Sigmoid colon (tissue), 7 donors: ENCODE measurements around the gene TAAR5. TPM values are rescaled to one million over a fixed set of nuclear protein-coding genes. Genes with fewer than 3 reads are reported as not detected.
"Not testable (repeated sequence)": the region's sequence is repeated elsewhere in the genome, so short reads cannot be mapped to it uniquely, and the experiment has no call there.

ENCODE experiments used
- DNase-seq: peaks from one replicate; pipeline ENCODE4 v3.0.0-alpha.2; 2019
- H3K27ac ChIP-seq, 4 donors: fragments of 200-600 bp; sonication (generic); one replicate each; pipeline ENCODE4 v1.5.1; 2016 to 2019; ENCODE audit warnings: mild to moderate bottlenecking in 1 of 4
- H3K27me3 ChIP-seq, 3 donors: fragments of 200-600 bp; sonication (generic); one replicate each; pipeline ENCODE4 v1.5.1; 2019; ENCODE audit warnings: mild to moderate bottlenecking in 1 of 3
- H3K36me3 ChIP-seq, 4 donors: fragments of 200-600 bp; sonication (generic); one replicate each; pipeline ENCODE4 v1.5.1; 2016 to 2019
- H3K4me1 ChIP-seq, 4 donors: fragments of 200-600 bp; sonication (generic); one replicate each; pipeline ENCODE4 v1.5.1; 2017 to 2019
- H3K4me3 ChIP-seq, 4 donors: fragments of 200-600 bp; sonication (generic); one replicate each; pipeline ENCODE4 v1.5.1; 2017 to 2019; ENCODE audit warnings: mild to moderate bottlenecking in 2 of 4, moderate library complexity in 1 of 4
- H3K9me3 ChIP-seq, 4 donors: fragments of 200-600 bp in 3 of 4; sonication (generic) in 3 of 4; one replicate each; pipeline versions ENCODE4 v1.5.1 to v1.6.1; 2013 to 2019
- EP300 ChIP-seq, 4 donors: sonication (generic); formaldehyde crosslinking; IDR thresholded peaks; one replicate each; pipeline ENCODE4 v1.6.1; 2017; ENCODE audit warnings: antibody characterized with exemption in 4 of 4
- POLR2A ChIP-seq, 2 donors: fragments of 450-650 bp; IDR thresholded peaks; one replicate each; pipeline ENCODE4 v1.6.1; 2016; ENCODE audit warnings: antibody characterized with exemption in 2 of 2, mild to moderate bottlenecking in 2 of 2, moderate library complexity in 2 of 2
- POLR2AphosphoS5 ChIP-seq, 4 donors: sonication (generic); formaldehyde crosslinking; IDR thresholded peaks; one replicate each; pipeline ENCODE4 v1.6.1; 2017; ENCODE audit warnings: antibody characterized with exemption in 4 of 4
- WGBS, 2 donors: extraction: QIAGEN DNeasy Blood & Tissue Kit; methylation state at CpG; one replicate each; pipeline ENCODE4 v1.1.7; 2013; 5-methylcytosine and 5-hydroxymethylcytosine counted together
- intact Hi-C: fragments of 100-400 bp; cut with DNase I; formaldehyde crosslinking; loops from one replicate; pipeline ENCODE4 v1.15.1; 2023
- polyA plus RNA-seq, 3 donors: library from polyadenylated mRNA; stranded (reverse); fragments of 200-250 nt; gene quantifications; one replicate each; pipeline ENCODE4 v1.2.3, GENCODE V29; 2013
- total RNA-seq, 4 donors: library from RNA; depleted of rRNA; stranded (reverse); fragments of >200 nt; gene quantifications; one replicate each; pipeline ENCODE4 v1.1.0, GENCODE V29; 2016
- TF ChIP-seq, protein P1 (sequence below), 4 experiments: fragments of 450-650 bp in 3 of 4; fragments of 200-600 bp in 1 of 4; IDR thresholded peaks; one replicate each; pipeline ENCODE4 v1.5.1; 2016 to 2019; ENCODE audit warnings: antibody characterized with exemption in 4 of 4, mild to moderate bottlenecking in 3 of 4, moderate library complexity in 2 of 4
- donor health status: healthy with polysubstance abuse.
- donor health status: Bipolar disorder and iron deficiency.
- donor health status: healthy.

The TAAR5 gene
- total and polyA plus RNA-seq, 7 donors = 0.60 TPM; not detected in 6

DNA sequence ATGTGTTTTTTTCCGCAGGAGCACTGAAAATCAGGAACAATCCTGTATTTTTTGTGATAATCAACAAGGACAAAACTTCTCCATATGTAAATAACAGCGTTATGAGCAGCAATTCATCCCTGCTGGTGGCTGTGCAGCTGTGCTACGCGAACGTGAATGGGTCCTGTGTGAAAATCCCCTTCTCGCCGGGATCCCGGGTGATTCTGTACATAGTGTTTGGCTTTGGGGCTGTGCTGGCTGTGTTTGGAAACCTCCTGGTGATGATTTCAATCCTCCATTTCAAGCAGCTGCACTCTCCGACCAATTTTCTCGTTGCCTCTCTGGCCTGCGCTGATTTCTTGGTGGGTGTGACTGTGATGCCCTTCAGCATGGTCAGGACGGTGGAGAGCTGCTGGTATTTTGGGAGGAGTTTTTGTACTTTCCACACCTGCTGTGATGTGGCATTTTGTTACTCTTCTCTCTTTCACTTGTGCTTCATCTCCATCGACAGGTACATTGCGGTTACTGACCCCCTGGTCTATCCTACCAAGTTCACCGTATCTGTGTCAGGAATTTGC lies 19.2 kb downstream of the TAAR5 start, which contains the start of gene TAAR6:
Gene TAAR6, plus strand, starts transcription at position 102 of the 557 bp plus-strand sequence. Its CDS starts 0 bp downstream, at position 102.
- no peak within 1 kb of the TSS for H3K4me3 ChIP-seq
- H3K36me3 ChIP-seq = no peaks in the 10 kb centered on the region
- TF ChIP-seq EP300 (IDR thresholded peaks at IDR 0.05) (no peak), POLR2A (IDR thresholded peaks at IDR 0.05) (no peak), POLR2AphosphoS5 (IDR thresholded peaks at IDR 0.05) (no peak)
- TF ChIP-seq, protein P1, sequence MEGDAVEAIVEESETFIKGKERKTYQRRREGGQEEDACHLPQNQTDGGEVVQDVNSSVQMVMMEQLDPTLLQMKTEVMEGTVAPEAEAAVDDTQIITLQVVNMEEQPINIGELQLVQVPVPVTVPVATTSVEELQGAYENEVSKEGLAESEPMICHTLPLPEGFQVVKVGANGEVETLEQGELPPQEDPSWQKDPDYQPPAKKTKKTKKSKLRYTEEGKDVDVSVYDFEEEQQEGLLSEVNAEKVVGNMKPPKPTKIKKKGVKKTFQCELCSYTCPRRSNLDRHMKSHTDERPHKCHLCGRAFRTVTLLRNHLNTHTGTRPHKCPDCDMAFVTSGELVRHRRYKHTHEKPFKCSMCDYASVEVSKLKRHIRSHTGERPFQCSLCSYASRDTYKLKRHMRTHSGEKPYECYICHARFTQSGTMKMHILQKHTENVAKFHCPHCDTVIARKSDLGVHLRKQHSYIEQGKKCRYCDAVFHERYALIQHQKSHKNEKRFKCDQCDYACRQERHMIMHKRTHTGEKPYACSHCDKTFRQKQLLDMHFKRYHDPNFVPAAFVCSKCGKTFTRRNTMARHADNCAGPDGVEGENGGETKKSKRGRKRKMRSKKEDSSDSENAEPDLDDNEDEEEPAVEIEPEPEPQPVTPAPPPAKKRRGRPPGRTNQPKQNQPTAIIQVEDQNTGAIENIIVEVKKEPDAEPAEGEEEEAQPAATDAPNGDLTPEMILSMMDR (IDR thresholded peaks at IDR 0.05) = no peak
- H3K4me1 ChIP-seq = no peaks in the 10 kb centered on the region
- WGBS, 2 donors = 81 to 83% methylated on average over 15 of the region's 15 CpGs
- no peaks in the 10 kb centered on the region for H3K27me3 ChIP-seq
- DNase-seq = no peak
- intact Hi-C loops = no loop called here
- no peak within 1 kb of the TSS for H3K27ac ChIP-seq
- H3K9me3 ChIP-seq = no peaks in the 10 kb centered on the region

GRCh38 chr6:132569170-132569569 lies 20.4 kb downstream of the TAAR5 start:
- 65 to 68% methylated on average over 4 of the region's 4 CpGs for WGBS, 2 donors
- no peak overlapping the region for H3K27ac ChIP-seq
- intact Hi-C loops = no loop called here
- no peaks in the 10 kb centered on the region for H3K4me1 ChIP-seq
- TF ChIP-seq, protein P1 (IDR thresholded peaks at IDR 0.05) = no peak
- TF ChIP-seq EP300 (IDR thresholded peaks at IDR 0.05) (no peak), POLR2AphosphoS5 (IDR thresholded peaks at IDR 0.05) (no peak), POLR2A (IDR thresholded peaks at IDR 0.05) (no peak)
- no peak overlapping the region for H3K4me3 ChIP-seq
- H3K27me3 ChIP-seq = no peaks in the 10 kb centered on the region
- H3K36me3 ChIP-seq = no peaks in the 10 kb centered on the region
- H3K9me3 ChIP-seq = no peaks in the 10 kb centered on the region
- DNase-seq = no peak

GRCh38 chr6:132568611-132569010 lies 20.9 kb downstream of the TAAR5 start:
- H3K4me3 ChIP-seq = no peak overlapping the region
- TF ChIP-seq, protein P1 (IDR thresholded peaks at IDR 0.05) = no peak
- TF ChIP-seq EP300 (IDR thresholded peaks at IDR 0.05) (no peak), POLR2AphosphoS5 (IDR thresholded peaks at IDR 0.05) (no peak), POLR2A (IDR thresholded peaks at IDR 0.05) (no peak)
- intact Hi-C loops = no loop called here
- H3K27me3 ChIP-seq = no peaks in the 10 kb centered on the region
- no peaks in the 10 kb centered on the region for H3K4me1 ChIP-seq
- DNase-seq = no peak
- H3K36me3 ChIP-seq = no peaks in the 10 kb centered on the region
- H3K27ac ChIP-seq = no peak overlapping the region
- WGBS, 2 donors = 50 to 71% methylated on average over 6 of the region's 6 CpGs
- H3K9me3 ChIP-seq = no peaks in the 10 kb centered on the region

GRCh38 chr6:132567566-132567965 lies 22.0 kb downstream of the TAAR5 start:
- H3K4me3 ChIP-seq = no peak overlapping the region
- DNase-seq = no peak
- no peak for TF ChIP-seq EP300 (IDR thresholded peaks at IDR 0.05)
- TF ChIP-seq POLR2A (IDR thresholded peaks at IDR 0.05) = no peak
- no peak for TF ChIP-seq POLR2AphosphoS5 (IDR thresholded peaks at IDR 0.05)
- TF ChIP-seq, protein P1 (IDR thresholded peaks at IDR 0.05) = no peak
- intact Hi-C loops = no loop called here
- 67 to 75% methylated on average over 1 of the region's 1 CpG for WGBS, 2 donors
- H3K36me3 ChIP-seq = no peaks in the 10 kb centered on the region
- no peaks in the 10 kb centered on the region for H3K27me3 ChIP-seq
- H3K4me1 ChIP-seq = no peaks in the 10 kb centered on the region
- no peaks in the 10 kb centered on the region for H3K9me3 ChIP-seq
- no peak overlapping the region for H3K27ac ChIP-seq

- WGBS, 2 donors = 79 to 89% methylated on average over 6 of the region's 6 CpGs
- Histone ChIP-seq H3K27me3 (no peaks in the 10 kb centered on the region), H3K36me3 (no peaks in the 10 kb centered on the region), H3K27ac (no peak overlapping the region), H3K4me3 (no peak overlapping the region), H3K9me3 (no peaks in the 10 kb centered on the region), H3K4me1 (no peaks in the 10 kb centered on the region)
- no peak for DNase-seq
- no peak for TF ChIP-seq POLR2AphosphoS5 (IDR thresholded peaks at IDR 0.05)
- TF ChIP-seq, protein P1 (IDR thresholded peaks at IDR 0.05) = no peak
- intact Hi-C loops = no loop called here
These were observed 23.1 kb downstream of the TAAR5 start for GRCh38 chr6:132566404-132566803.

- H3K36me3 ChIP-seq, DNase-seq, H3K27ac ChIP-seq, H3K27me3 ChIP-seq, H3K4me3 ChIP-seq, H3K9me3 ChIP-seq, H3K4me1 ChIP-seq, intact Hi-C loops: not testable (repeated sequence)
- 59 to 80% methylated on average over 3 of the region's 3 CpGs for WGBS, 2 donors
These were observed 29.5 kb downstream of the TAAR5 start for GRCh38 chr6:132560087-132560486.
